GM12864 (cell line): Measurements from ENCODE around the gene PASD1.

Source experiments
- DNase-seq: peaks from one replicate; pipeline ENCODE4 v3.0.0-alpha.2; 2011; ENCODE audit warnings: low read depth
- H3K4me3 ChIP-seq: 2 replicates; pipeline ENCODE4 v1.5.1; 2011; ENCODE audit warnings: mild to moderate bottlenecking, low read depth, low read length, control low read depth
- CTCF ChIP-seq: IDR thresholded peaks from 2 replicates; pipeline ENCODE4 v1.5.1; 2011; ENCODE audit warnings: low read depth, mild to moderate bottlenecking, moderate library complexity, low read length, control low read depth, inconsistent platforms; ENCODE audit errors: missing control alignments

PASD1 gene

GRCh38 chrX:151702741-151703340 is 139.4 kb downstream of the PASD1 start:
- DNase-seq: no peak
- no peak overlapping the region for H3K4me3 ChIP-seq
- TF ChIP-seq CTCF: no peak

DNA sequence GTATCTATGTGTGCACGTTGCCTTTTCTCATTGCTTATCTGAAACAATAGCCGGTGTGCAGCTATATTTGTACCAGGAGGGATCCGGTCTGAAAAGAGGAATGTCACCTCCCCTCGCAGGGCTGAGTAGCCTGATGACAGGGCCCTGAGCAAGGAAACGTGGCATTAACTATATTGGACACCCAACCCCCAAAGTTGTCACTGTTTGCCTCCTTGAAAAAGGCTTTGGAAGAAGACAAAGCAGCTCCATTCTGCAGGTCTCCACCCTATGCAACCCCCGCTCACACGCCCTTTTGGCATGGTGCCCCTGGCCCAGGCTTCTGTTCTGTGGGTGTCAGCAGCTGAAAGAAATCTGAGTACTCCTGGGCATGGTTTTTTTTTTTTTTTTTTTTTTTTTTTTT is 140.0 kb downstream of the PASD1 start:
- H3K4me3 ChIP-seq: no peak overlapping the region
- no peak for DNase-seq
- TF ChIP-seq CTCF: no peak

GRCh38 chrX:151704041-151704663 is 140.7 kb downstream of the PASD1 start:
- H3K4me3 ChIP-seq: no peak overlapping the region
- TF ChIP-seq CTCF: no peak
- no peak for DNase-seq

DNA sequence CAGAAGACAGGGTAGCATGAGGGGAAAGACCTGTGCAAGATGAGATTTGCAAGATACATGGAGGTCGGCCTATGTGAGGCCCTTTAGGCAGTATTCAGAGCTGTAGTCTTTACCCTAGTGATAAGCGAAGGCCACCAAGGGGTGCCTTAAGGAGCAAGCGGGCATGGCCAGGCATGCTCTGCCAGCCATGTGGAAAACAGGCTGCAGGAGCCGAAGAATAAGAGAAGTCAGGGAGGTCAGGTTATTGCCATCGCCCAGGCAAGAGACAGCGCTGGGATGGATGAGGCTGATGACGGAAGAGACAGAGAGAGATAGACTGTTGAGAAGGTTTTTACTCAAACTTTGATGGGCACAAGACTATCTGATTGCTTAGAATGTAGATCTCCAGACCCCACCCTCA is 145.3 kb downstream of the PASD1 start:
- DNase-seq: no peak
- H3K4me3 ChIP-seq: no peak overlapping the region
- no peak for TF ChIP-seq CTCF

DNA sequence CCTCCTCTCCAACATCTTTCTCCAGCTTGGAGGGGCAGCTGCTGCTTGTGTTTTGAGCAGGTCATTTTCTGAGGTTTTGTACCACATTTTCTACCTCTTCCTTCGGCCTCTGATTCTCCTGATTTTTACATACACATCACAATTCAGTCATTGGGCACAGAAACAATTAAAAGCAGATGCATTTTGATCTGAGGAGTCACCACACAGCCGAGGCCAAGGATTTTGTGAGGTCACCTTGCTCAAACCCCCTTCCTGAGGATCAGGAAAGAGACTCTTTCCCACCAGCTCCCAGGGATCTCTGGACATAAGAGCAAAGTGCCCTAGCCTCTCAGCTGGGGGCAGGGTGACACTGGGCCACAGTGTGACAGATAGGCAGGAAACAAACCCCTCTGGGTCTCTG is 147.0 kb downstream of the PASD1 start:
- no peak for TF ChIP-seq CTCF
- no peak overlapping the region for H3K4me3 ChIP-seq
- no peak for DNase-seq

DNA sequence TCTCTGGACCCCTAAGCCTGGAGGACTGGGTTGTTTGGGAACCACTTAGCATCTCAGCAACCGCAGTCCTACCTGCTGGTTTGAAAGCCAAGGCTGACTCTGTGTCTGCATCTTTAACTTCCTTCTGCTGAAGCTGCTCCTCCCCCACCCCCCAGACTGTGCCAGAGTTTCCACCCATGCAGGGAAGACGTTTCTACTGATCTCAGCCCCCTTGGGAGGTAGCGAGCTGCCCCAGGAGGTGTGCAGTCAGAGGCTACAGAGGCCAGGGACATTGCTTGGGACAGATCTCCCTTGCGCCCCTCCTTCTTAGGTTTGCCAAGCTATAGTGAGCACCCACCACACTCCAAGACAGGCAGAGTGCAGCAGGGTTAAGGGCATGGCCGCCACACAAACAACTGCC is 147.7 kb downstream of the PASD1 start:
- H3K4me3 ChIP-seq: no peak overlapping the region
- TF ChIP-seq CTCF: no peak
- DNase-seq: no peak

DNA sequence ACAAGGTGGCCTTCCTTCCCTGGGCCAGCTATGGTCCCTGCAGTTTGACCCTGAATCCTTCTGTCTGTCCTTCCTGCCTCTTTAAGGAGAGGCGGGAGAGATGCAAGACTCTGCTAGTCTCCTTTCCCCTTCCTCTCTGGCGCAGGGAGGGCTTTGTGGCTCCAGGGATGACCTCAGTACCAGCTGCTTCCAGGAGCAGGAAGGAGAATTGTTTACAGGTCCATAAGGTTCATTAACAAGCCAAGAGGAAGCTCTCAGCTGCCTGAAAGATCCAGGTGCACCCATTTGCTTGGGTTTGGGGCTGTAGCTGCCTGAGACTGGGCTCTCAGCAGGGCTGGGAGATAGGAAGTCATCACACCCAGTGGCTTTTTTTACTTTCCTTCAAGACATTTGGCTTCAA is 148.3 kb downstream of the PASD1 start:
- no peak for TF ChIP-seq CTCF
- no peak for DNase-seq
- H3K4me3 ChIP-seq: no peak overlapping the region
